NCI-H82 treated with DMSO at 0.1 percent for 48 hours (cell line): ENCODE results near the gene MCF2L2.
"Not testable (repeated sequence)": the region's sequence is repeated elsewhere in the genome, so short reads cannot be mapped to it uniquely, and the experiment has no call there.

ENCODE experiments used
- DNase-seq: peaks from one replicate; lab custom pipeline; 2025; ENCODE audit not compliant: unreplicated experiment; lab: John Stamatoyannopoulos, UW

Gene MCF2L2

GRCh38 chr3:183428447-183429211 lies at the start of gene MCF2L2:
TSS of gene MCF2L2 (minus strand) at chr3:183428619. CDS start at chr3:183427977, 642 bp downstream.
- DNase-seq, result no peak

DNA sequence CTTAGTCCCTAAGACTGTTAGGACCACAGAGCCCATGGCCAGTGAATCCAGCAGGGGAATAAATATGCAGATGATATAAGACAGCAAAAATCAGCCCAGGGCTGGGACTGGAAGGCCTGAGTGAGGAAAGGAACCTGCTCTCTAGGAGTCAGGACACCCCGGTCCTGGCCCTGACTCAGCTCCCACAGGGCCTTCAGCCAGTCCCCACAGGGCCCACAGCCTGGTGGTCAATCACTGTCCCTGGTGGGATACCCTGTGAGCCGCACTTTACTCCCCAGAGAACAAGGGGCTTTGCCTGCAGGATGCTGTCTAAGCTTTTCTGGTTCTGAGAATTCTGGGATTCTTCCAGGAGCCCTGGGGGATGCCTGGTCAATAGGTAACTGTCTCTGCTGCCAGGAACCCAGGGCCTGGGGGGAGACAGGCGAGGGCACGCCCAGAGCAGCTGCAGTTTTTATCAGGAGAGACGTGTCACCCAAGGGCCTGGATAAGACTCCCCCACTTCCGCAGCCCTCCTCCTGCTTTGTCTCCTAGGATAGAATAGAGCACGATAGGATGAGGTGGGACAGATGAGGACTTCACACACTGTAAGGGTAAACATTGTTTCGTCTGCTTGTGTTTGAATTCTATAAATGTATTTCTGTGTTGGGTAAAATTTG lies 49.5 kb upstream of the MCF2L2 start:
- DNase-seq, result no peak

DNA sequence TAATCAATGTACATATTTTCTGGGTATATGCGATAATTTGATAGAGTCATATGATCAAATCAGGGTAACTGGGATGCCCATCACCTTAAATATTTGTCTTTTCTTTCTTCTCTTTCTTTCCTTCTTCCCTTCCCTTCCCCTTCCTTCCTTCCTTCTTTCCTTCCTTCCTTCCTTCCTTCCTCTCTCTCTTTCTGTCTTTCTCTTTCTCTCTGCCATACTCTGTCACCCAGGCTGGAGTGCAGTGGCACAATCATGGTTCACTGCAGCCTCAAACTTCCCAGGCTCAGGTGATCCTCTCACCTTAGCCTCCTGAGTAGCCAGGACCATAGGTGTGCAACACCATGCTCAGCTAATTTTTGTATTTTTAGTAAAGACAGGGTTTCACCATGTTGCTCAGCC lies 47.3 kb upstream of the MCF2L2 start:
- not testable (repeated sequence) for DNase-seq

- no peak for DNase-seq
Measured at GRCh38 chr3:183475016-183475763, 46.8 kb upstream of the MCF2L2 start.

DNA sequence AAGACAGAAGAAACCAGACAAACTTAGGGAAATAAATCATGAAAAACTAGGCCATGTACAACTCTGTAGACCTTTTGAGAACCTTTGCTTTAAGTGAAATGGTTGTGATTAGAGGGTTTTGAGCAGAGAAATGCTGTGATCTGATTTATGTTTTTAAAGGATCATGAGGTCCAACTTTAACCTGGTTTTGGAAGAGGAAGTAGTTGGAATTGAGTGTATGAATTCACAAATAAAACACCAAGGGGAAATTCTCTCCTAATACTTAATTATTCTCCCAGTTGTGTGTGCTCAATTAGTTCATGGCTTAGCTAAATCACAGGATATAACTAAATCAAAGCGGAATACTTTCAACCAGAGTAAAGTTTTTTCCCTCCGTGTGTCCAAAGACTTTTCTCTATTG lies 45.5 kb upstream of the MCF2L2 start:
- no peak for DNase-seq

GRCh38 chr3:183472155-183472554 lies 43.7 kb upstream of the MCF2L2 start:
- DNase-seq, result no peak

DNA sequence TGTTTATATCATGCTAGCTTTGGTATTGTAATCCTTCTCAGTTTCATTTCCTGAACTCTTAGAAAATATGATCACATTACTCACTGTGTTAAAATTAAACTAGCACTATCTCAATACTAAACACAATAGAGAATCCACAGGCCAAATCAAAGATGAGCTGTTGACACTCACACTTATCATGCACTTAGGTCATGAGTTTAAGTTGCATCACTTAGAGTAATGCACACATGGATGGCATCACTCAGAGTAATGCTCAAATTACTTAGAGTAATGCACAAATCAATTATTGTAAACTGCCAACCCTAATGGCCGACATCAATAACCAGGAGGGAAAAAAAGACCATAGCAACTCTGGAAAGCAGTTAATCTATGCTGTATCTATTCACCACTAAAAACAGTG lies 40.0 kb upstream of the MCF2L2 start:
- no peak for DNase-seq

DNA sequence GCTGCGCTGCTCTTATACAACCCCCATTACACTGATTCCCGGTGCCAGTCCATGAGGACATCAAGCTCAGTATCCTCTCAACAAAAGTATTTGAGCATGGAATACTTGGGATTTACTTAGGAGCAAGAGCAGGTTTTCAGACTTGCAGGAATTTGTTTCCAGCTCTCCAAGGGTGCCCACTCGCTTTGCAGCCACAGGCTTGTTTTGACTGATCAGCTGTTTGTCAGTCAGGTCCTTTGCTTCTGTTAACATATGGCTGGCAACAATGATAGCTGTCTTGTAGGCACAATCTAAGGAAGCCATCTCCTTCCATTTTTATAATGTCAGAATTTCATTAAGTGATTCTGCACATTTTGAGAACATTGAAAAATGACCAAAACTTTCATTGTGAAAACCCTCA lies 38.2 kb upstream of the MCF2L2 start:
- no peak for DNase-seq

GRCh38 chr3:183465710-183466109 lies 37.3 kb upstream of the MCF2L2 start:
- not testable (repeated sequence) for DNase-seq

DNA sequence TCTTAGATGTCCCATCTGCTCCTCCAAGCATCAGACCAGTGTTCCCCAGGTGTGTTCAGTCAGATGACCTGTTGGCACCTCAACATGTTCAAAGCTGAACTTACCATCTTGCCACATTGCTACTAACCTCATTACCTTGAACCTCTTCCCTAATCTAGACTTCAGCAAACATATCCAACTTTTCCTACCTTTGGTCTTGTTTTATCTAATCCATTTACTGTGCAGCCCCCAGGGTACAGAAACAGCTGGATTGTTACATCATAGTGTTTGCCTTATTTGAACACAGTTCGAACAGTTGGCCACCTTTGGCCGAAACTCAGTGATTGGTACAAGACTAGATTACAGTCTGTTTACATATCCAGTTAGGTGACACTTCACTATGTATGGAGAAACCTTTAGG lies 36.1 kb upstream of the MCF2L2 start:
- DNase-seq, result no peak

DNA sequence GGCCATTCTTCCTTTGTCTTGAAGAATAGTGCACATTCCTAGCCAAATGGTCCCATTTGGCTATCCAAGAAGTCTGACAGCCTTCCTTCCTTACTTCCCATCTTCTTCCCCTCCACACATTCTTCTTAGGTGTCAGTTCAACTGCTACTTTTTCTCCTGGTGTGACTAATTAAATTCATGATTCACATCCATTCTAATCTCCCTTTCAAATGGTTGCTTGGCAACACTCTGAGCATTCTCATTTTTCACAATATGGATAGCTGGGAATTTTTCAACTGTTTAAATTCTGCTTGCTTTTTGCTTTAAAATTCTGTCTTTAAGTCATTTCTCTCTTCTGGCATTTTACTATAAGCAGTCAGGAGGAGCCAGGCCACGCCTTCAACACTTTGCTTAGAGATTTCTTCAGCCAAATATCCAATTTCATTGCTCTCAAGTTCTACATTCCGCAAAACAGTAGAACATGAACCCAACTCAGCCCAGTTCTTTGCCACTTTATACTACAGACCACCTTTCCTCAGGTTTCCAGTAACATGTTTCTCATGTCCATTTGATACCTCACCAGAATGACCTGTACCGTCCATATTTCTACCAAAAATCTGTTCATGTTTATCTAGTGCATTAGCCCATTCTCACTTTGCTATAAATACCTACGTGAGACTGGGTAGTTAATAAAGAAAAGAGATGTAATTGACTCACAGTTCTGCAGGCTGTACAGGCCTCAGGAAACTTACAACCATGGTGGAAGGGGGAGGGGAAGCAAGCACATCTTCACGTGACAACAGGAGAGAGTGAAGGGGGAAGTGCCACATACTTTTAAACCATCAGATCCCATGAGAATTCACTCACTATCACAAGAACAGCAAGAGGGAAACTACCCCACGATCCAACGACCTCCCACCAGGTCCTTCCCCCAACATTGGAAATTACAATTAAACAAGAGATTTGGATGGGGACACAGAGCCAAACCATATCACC lies 31.9 kb upstream of the MCF2L2 start:
- no peak for DNase-seq

DNA sequence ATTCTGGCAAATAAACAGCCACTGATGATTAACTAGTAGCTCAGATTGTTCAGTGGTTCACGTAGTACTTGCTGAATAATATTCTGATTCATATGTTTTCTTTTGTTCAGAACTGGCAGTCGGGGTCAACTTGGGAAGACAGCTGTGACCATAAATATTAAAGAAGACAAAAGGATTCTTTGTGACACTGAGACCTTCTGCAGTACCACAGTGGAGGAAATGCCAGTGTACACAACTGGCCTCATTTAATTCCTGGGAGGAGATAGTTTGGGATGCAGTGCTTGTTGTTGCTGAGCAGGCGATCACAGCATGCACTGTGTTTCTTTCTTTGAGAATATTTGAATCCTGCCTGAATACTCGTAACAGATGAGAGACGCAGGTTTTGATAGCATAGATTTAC lies 26.7 kb upstream of the MCF2L2 start:
- DNase-seq, result no peak

DNA sequence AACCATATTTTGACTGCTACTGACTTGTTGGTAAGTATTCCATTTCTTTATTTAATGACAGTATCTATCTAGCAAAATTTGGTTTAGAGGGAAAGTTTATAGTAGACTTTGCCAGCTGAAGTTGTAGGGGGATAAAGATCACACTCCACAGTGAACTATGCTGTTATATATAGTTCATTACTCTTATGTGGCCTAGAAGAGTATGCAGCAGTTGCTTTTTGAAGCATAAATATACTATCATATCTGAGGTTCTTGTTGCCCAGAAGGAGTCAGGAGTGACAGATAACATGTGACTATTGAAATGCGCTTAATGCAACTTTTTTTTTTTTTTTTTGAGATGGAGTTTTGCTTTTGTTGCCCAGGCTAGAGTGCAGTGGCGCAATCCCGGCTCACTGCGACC lies 25.6 kb upstream of the MCF2L2 start:
- DNase-seq, result no peak

GRCh38 chr3:183449791-183450190 lies 21.4 kb upstream of the MCF2L2 start:
- DNase-seq, result no peak

GRCh38 chr3:183449391-183449790 lies 21.0 kb upstream of the MCF2L2 start:
- no peak for DNase-seq

DNA sequence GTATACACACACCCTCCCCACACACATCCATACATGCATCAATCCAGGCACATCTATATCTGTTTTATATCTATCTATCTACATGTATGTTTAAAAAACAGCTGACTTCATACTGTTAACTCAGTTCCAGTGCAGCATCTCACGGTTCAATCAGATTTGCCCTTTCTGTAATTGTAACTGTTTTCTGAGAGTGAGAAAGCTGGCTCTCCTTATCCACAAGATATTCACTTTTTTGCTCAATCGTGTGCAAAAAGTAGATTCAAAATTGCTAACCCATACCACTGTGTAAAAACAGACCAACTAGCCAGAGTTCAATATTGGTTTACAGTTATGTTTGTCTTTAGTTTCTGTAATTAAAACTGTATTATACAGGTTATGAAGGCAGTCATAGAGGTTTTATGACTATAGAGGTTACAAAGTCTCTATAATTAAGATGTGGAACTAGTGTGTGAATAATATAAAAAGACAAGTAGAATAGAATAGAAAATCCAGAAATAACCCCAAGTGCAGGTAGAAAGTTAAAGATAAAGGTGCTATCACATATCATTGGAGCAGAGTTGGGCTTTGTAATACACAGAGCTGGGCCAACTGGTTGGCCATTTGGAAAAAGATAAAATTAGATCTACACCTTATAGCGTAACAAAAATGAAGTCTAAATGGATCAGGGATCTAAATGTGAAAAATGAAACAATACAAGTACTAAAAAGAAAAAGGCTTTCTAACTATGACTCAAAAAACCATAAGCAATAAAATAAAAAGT lies 20.1 kb upstream of the MCF2L2 start:
- DNase-seq, result no peak

- DNase-seq, result peak; percentile 98
Measured at GRCh38 chr3:183447206-183448001, 19.0 kb upstream of the MCF2L2 start.

GRCh38 chr3:183446838-183447205 lies 18.4 kb upstream of the MCF2L2 start:
- DNase-seq, result no peak

- DNase-seq, result no peak
Measured at GRCh38 chr3:183444748-183445147, 16.3 kb upstream of the MCF2L2 start.
